Activated T-helper 1 cell treated with Interleukin-2 at 50 U/mL for 16 hours (primary cell): Measurements from ENCODE around the gene SLC22A5.
A peak's percentile ranks its signal among the peaks of the same experiment; 100 is the strongest.
"Not testable (repeated sequence)": the region's sequence is repeated elsewhere in the genome, so short reads cannot be mapped to it uniquely, and the experiment has no call there.

Experiments used
- DNase-seq: peaks from one replicate; pipeline ENCODE4 v3.0.0-alpha.2; 2020; ENCODE audit warnings: low read depth

Gene SLC22A5

DNA sequence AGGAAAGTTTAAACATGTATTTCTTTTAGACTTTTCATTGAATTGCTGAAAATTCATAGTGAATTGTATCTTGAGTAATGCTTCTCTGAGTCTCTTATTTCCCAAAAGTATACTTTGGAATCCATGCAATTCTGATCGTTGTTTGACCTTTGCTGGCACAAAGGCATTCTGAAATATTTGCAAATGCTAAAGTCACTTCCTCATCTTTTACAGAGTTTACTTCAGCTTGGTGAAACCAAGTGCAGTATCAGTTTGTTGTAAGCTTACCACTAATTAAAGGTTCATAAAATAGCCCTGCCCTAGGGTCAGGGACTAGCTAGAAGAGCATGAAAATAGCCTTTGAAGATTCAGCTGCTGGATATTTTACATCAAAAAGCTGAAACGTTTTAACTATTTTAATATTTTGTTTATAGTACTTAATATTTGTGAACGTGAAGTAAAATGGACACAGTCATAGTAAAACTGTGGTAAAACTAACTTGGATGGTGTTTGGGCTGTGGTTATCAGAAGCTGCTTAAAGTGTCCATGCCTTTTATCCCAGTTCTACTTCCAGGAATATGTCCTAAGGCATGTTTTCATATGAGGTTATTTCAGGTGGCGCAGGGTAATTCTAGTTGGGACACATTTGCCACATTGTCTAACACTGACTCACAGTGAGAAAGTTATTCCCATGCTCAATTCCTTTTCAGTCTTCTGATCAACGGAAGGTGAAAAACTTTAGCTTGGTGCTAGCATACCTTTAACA, 45.3 kb downstream of the SLC22A5 start:
- no peak for DNase-seq

DNA sequence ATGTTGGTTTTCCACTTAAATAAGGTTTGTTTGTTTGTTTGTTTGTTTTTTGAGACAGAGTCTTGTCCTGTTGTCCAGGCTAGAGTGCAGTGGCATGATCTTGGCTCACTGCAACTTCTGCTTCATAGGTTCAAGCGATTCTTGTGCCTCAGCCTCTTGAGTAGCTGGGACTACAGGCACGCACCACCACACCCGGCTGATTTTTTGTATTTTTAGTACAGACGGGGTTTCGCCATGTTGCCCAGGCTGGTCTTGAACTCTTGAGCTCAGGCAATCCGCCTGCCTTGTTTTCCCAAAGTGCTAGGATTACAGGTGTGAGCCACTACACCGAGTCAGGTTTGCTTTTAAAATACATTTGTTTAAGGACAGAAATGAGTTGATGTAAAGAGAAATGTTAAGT, 46.0 kb downstream of the SLC22A5 start:
- not testable (repeated sequence) for DNase-seq

DNA sequence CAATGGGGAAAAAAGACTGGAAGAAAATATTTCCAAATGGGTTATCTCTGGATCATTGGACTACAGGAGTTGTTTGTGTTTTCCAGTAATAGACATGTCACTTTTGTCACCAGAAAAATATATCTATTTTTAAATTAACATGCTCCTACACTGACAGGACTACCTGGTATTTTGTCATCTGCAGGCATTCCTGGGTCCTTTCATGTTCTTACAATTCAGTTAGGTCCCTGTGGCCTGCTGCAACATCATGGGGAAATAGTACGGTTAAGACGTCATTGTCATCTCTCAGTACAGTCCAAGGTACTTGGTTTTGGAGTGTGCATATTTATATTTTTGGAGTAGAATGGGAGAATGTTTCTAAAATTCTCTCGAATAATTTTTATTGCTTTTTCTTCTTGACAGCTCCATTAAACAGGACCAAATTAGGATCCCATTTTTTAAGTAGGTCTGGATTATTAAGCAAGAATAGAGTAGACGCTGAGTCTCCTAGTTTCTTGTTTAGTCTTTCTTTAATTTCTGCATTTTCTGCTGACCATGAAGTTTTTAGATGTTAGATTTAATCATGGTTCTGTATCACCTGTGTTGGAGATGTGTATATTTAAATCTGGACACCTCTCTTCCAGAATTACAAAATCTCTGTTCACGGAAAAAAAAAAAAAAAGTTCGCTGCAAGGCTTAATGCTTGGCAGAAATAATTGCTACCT, 46.9 kb downstream of the SLC22A5 start:
- no peak for DNase-seq

DNA sequence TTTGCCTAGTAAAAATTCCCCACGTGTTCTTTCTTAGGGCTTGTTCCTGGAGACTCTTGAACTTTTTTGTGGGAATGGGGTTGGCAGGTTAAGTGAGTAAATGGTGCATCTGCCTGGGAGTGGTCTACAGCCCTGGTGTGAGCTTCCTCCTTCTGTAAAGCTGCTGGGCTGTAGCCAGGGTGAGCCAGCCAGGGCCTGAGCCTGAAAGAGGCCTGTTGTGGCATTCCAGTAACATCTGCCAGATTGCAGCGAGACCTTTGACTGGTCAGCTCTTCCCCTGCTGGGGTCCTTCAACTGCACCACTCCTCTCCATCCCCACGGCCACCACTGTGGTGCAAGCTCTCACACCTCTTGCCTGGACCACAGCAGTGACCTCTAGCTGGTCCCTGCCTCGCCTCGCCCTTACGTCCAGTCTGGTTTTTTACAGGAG, 47.5 kb downstream of the SLC22A5 start:
- DNase-seq = no peak

DNA sequence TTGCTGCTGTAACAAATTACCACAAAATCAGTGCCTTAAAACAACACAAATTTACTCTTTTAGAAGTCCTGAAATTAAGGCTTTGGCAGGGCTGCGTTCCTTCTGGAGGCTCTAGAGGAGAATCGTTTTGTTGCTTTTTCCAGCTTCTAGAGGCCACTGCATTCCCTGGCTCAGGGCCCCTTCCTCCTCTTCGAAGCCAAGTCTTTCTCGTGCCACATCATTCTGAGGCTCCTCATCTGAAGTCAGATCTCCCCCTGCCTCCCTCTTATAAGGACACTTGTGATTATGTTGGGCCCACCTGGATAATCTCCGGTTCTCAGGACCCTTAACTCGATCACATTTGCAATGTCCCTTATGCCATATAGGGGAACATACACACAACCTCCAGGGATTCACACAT, 48.0 kb downstream of the SLC22A5 start:
- DNase-seq = no peak

DNA sequence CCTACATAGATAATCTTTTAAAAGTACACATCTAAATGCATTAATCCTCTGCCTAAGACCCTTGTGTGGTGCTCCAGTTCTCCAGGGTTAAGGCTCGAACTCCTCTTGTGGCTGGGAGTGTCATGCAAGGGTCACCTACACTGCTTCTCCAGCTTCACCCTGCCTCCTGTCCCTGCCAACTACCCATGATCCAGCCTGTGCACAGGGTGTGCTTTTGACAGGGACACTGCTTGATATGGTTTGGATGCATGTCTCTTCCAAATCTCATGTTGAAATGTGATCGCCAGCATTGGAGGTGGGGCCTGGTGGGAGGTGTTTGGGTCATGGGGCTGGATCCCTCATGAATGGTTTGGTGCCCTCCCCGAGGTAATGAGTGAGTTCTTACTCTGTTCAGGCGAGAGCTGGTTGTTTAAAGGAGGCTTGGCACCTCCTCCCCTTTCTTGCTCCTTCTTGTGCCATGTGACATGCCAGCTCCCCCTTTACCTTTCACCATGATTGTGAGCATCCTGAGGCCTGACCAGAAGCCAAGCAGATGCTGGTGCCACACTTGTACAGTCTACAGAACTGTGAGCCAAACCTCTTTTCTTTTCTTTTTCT, 48.5 kb downstream of the SLC22A5 start:
- no peak for DNase-seq

DNA sequence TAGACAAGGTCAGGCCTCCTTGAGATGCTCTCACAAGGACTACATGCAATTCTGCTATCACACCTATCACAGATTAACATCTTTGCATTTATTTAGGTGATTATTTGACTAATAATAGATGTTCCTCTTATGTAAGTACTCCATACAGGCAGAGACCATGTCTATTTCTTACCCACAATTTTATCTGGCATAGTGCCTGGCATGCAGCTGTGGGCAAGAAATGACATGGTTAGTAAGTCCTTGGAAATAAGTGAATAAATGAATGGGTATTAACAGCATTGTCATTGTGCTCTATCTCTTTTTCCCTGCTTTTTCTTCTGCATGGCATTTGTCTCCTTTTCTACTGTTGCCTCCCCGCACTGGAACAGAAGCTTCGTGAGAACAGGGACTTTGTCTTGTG, 49.4 kb downstream of the SLC22A5 start:
- DNase-seq = no peak

DNA sequence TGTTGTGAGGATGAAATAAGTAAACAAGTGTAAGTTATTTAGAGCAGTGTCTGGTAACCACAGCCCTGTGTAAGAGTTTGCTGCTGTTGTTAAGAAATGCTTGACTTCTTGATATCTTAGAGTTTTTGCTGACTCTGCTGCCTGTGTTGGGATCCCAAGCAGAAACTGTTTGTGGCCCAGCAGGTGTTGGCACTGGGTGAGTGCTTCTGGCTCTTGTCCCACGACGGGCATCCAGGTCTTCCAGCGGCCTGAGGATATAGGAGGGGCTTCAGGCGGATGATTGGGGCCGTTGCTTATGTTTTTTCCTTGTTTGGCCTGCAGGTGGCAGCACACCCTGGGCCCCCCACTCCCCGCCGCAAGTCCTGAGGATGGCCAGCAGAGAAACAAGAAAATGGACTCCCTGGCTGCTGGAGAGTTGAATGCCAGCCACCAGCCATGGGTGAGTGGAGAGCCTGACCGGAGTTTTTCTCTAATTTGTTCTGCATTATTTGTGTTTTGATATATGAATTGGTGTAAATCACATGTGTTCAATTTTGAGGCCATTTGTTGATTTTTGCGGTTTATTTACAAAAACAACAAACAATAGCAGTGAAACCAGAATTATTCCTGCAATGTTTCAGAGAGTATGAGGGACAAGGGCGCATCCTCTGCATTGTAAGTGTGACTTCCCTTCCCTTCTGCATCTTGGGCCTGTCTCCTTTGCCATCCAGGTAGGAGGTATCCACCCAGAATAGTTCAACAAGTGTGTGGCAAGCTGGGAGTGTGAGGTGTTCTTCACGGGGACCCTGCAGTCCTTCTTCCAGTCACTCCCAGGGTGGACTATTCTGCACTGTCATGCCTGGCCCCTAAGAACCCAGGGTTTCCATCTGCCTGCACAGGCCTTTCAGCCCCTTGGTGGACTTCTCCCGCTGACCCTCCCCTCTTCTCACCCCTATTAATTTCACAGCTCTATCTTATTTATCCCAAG, 50.3 kb downstream of the SLC22A5 start:
- DNase-seq = peak; percentile 48

DNA sequence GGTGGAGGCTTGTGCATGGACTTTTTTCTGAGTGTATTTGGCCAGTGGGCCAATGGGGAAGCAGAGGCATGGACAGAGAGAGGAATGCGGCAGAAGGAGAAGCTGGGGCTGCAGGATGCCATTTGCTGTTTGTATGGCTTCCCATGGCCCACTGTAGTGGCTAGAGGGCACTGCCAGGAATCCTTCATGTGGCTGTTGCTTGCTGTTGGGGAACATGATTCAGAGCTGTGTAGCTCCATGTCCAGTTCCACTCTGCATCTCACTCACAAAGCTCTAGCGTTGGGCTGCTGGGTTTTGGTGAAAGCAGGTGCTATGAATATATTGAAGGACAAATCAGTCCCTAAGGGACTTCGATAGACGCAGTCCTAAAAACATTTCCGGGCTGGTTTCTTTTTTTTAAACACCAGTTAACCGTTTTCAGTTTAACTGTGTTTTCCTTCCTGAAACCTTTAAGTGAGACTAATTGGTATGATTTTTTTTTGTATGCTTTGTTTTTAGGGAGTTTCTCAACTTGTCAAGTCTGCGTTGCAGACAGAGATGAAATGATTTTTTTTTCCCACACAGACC, 51.3 kb downstream of the SLC22A5 start:
- DNase-seq = no peak

DNA sequence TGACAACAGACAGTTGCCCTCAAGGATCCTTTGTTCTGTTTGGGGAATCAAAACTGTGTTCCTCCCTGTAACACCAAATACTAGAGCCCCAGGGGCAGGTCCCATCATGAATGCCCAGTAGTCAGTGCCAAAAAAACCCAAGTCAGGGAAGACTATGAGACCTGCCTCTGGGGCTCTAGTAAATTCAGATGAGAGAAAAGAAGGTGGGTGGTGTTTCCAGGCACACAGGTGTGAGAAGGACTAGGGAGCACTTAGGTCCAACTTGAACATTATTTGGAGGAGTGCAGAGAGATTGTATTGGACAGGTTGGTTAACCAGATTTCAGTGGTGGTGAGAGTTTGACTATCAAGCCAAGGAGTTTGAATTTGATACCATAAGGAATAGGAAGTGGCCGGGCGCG, 52.0 kb downstream of the SLC22A5 start:
- DNase-seq = no peak

DNA sequence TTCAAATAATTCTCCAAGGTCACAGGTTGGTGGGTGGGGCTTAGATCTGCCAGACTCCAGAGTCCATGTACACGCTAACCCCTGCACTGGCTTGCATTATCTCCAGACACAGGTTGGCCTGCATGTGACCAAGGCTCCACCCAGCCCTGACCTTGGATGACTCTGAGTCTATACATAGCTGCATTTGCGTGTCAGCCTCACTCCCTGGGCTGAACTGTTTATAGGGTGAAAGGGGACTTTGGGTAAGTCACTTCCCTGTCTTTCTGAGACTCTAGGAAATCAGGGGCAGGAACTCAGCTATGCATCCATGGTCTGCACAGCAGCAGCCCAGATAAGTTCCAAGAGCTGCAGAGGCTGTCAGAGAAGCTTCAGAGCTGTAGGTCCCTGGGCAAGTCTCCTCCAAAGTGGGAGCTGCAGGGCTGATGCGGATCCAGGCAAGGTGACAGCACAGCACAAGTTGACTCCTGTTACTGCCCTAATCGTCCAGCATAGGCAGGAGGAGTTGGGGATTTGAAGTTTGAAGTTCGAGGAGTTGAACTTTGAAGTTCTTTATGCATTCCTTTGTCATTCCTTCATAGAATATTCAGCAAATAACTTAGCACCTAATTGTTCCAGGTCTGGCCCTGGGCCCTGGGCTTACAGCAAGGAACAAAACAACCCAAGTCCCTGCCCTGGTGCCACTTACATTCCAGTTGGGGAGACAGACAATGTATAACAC, 53.4 kb downstream of the SLC22A5 start:
- DNase-seq = no peak

DNA sequence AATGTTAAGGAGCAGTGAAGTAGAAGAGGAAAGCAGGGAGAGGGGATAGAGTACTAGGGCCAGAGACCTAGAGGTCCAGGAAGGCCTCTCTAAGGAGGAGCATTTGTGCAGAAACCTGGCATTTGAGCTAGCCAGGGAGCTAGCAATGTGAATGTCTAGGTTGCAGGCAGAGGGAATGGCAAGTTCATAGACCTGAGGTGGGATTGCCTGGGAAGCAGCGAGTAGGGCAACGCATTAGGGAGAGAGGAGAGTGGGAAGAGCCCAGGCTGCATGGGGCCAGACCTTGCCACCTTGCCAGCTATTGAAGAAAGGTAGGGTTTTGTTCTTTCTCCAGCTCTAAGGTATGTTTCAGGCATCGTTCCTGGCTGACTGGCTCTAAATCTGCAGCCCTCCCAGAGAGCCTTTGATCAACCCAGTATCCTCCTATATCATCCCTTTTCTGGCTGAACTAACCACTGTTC, 54.0 kb downstream of the SLC22A5 start:
- no peak for DNase-seq

DNA sequence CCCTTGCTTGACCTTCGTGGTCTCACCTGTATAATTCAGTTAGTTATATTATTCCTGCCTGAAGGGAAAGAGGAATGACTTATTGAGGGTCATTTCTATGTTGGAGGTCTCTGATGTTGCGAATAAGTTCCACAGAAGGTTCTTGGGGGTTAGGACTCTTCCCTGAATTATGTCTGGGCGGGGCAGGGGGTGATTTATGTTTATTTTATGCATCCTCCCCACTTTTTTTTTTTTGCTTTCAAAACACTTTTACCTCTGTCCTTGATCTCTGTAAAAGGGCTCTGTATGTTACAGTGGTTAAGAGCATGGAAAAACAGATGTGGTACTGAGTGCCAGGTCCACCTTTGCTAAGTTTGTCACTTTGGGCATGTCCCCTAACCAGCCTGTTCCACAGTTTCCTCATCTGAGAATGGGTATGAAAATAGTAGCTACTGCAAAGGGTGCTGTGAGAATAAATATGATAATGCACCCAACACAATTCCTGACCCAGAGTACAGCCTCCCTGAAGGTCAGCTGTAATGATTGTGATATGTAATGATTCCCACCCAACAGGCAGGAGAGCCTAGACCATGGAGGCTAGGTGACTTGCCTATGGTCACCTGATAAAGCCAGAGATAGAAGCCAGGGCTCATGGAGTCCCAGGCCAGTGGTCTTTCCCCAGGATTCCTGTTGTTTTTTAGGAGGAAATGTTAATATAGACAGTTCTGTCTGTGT, 54.8 kb downstream of the SLC22A5 start:
- DNase-seq = no peak

DNA sequence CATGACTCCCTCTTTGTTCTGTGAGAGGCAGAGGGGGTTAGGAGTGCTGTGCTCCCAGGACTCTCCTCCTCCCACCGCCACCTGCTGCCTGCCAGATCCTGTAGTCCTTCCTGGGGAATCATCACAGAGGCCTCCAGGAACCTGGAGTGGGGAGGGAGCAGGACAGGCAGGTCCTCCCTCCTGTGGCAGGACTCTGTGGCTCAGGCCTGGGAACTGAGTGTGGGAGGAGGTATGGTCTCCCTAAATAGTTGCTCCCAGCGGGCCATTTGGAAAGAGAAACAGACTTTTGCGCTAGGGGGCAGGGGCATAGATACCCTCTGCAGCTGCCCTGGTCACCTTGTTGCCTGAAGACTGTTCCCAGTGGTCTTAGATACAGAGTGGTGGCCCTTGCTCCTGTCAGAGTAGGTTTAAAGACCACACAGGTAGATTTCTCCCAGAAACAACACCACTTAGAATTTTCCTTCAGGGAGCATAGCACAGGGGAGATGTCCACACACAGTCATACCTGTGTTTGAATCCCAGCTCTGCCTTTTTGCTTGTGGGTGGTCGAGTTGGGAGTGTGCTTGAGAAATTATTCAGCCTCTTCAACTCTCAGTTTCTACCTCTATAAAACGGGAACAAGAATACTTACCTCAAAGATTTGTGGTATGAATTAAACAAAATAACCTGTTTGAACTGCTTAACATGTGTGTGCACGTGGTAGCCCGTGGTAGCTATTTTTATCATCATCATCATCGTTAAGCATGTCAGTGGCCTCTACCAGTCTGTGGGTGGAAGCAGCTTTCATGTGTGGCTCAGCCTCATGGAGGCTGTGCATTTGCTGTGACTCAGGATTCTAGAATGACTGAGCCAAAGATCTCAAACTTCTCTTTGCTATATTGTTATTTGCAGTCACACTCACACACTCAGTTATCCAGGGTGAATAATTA, 55.8 kb downstream of the SLC22A5 start:
- DNase-seq = peak; percentile 50

DNA sequence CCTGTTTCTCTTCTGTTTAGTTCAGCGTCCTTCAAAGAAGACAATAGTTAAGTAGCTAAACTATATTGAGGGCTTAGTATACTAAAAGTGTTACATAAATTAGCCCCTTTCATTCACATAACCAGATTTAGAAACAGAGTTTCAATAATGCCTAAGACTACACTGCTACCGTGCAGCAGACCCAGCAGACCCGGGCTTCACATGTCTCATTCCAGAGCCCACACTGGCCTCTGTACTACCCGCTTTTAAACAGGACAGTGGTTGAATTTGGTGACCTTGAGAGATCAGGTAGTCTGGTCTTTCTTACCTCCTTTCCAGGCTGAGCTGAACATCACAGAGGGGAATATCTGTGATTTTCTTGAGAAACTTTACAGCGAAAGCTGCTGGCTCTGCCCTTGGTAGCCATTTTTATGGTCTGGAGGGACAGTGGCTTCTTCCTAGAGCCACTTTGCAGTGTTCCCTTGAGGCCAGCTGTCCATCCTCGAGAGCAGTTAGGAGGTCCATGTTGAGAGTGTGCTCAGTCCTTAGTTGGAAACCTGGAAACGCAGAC, 56.5 kb downstream of the SLC22A5 start:
- no peak for DNase-seq

DNA sequence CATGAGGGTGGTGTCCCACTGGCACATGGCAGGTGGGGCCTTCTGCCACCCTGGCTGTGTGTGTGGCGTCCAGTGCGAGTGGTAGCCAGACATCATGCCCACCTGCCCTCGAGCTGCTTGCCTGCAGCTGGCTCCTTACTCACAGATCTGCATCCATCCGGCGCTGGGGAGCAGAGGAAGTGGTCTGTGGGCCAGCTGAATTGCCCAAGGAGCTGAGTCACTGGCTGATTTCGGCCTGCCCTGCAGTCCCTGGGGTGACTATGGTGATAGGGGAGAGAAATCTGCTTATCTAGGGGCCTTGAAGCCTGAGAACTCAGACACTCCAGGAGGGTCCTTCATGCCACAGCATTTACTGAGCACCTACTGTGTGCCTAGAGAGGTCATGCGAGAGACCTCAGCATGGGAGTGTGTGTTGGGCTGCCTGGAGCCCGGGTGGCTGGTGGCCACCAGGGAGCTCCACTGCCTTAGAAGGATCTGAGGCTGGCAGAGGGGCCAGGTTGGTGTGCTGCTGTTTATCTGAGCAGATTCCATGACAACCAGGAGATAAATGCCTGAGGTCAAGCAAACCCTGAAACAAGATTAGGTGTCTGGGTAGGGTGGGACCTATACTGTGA, 57.1 kb downstream of the SLC22A5 start:
- DNase-seq = peak; percentile 57

DNA sequence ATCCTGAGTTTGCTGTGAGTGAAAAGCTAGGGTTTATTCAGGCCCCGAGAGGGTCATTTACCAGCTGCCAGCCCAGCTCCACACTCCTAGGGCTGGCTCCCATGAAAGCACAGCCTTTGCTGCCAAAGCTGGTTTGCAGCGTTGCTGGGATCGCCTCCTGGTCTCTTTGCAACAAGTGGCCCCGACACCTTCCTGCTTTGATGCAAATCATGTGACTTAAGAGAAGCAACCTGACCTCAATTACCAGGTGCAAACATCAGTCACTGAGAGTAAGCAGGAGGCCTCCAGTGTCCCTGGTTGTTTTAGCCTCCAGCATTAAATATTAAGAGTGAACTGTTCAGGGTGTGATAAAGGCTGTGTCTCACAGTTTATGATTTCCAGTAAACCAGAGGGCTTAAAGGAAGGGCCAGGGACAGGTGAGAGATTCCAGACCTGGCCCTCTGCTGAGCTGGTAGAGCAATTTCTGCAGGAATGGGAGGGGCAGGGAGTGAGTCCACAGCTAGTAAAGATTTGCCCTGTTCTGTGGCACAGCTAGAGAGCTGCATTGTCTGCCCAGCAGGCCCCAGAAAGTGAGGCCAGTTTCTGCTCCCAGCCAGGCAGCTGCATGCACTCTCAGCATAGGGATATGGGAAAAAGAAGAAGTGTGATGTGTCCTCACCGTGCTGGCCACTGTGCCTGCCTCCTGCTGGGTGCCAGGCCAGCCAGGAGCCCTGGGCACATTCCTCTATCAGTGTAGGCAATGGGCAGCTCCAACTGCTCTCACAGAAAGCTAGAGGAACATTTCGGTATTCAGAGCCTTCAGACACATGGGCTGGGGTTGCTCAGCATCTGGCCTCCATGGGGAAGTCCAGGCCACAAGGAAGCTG, 58.0 kb downstream of the SLC22A5 start:
- peak; percentile 43 for DNase-seq

DNA sequence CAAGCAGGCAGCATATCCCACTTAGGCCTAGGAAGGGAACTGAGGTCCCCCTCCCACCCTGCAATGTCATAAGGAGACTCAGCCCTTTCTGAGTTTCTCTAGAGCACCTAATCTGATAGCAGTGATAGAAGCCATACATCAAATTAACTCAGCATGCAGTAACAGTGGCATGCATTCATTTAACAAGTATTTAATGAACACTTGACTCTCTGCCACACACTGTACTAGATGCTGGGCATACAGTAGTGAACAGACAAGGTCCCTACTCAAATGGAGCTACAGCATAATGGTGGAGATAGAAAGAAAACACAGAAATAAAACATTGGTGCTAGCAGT, 58.6 kb downstream of the SLC22A5 start:
- DNase-seq = no peak
